Measurements from ENCODE around the gene GRIK1. TPM values are rescaled to one million over a fixed set of nuclear protein-coding genes. Genes with fewer than 3 reads are reported as not detected.

GRIK1 gene
- total RNA-seq, 1 donor from 2014 or later = not detected

GRCh38 chr21:29801122-29801521 is 138.7 kb downstream of the GRIK1 start:
- H3K36me3 ChIP-seq = no peaks in the 10 kb centered on the region
- H3K4me1 ChIP-seq = no peaks in the 10 kb centered on the region
- H3K9me3 ChIP-seq = no peaks in the 10 kb centered on the region
- no peak for ATAC-seq
- no peaks in the 10 kb centered on the region for H3K27me3 ChIP-seq
- no peak overlapping the region for H3K27ac ChIP-seq
- no peak overlapping the region for H3K4me3 ChIP-seq
- intact Hi-C loops (cut with DNase I) = no loop called here
- TF ChIP-seq, protein P1, sequence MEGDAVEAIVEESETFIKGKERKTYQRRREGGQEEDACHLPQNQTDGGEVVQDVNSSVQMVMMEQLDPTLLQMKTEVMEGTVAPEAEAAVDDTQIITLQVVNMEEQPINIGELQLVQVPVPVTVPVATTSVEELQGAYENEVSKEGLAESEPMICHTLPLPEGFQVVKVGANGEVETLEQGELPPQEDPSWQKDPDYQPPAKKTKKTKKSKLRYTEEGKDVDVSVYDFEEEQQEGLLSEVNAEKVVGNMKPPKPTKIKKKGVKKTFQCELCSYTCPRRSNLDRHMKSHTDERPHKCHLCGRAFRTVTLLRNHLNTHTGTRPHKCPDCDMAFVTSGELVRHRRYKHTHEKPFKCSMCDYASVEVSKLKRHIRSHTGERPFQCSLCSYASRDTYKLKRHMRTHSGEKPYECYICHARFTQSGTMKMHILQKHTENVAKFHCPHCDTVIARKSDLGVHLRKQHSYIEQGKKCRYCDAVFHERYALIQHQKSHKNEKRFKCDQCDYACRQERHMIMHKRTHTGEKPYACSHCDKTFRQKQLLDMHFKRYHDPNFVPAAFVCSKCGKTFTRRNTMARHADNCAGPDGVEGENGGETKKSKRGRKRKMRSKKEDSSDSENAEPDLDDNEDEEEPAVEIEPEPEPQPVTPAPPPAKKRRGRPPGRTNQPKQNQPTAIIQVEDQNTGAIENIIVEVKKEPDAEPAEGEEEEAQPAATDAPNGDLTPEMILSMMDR (IDR thresholded peaks at IDR 0.05) = no peak
- no peak for DNase-seq

- intact Hi-C loops (cut with DNase I) = no loop called here
- Histone ChIP-seq H3K4me3 (no peak overlapping the region), H3K36me3 (no peaks in the 10 kb centered on the region), H3K4me1 (no peaks in the 10 kb centered on the region), H3K27ac (no peak overlapping the region), H3K27me3 (no peaks in the 10 kb centered on the region), H3K9me3 (no peaks in the 10 kb centered on the region)
- DNase-seq (no peak), ATAC-seq (no peak)
- TF ChIP-seq, protein P1 (IDR thresholded peaks at IDR 0.05) = no peak
Observed at GRCh38 chr21:29800056-29800455, 139.7 kb downstream of the GRIK1 start.

DNA sequence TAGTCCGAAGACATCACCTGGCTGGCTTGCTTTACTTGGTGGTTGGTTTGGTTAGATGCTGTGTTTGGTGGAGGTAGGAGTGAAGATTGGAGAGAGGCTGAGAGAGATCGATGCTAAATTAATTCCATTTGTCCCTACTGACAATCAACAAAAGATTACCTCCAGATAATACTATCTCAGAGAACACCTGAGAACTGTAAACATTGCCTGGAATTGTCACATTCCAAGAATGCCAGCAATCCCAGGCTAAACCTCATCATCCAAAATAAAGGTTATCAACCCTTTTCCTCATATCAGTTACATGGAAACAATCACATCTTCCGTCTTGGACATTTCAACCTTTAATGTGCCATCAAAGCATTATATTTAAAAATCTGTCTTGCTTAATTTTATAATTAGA is 141.0 kb downstream of the GRIK1 start:
- H3K27ac ChIP-seq = no peak overlapping the region
- ATAC-seq = no peak
- no peaks in the 10 kb centered on the region for H3K4me1 ChIP-seq
- no peaks in the 10 kb centered on the region for H3K36me3 ChIP-seq
- intact Hi-C loops (cut with DNase I) = no loop called here
- TF ChIP-seq, protein P1 (IDR thresholded peaks at IDR 0.05) = no peak
- no peaks in the 10 kb centered on the region for H3K9me3 ChIP-seq
- no peaks in the 10 kb centered on the region for H3K27me3 ChIP-seq
- H3K4me3 ChIP-seq = no peak overlapping the region
- DNase-seq = no peak

- no peak for DNase-seq
- intact Hi-C loops (cut with DNase I) = no loop called here
- Histone ChIP-seq H3K4me1 (no peaks in the 10 kb centered on the region), H3K4me3 (no peak overlapping the region), H3K36me3 (no peaks in the 10 kb centered on the region), H3K27me3 (no peaks in the 10 kb centered on the region), H3K9me3 (no peaks in the 10 kb centered on the region), H3K27ac (no peak overlapping the region)
- TF ChIP-seq, protein P1 (IDR thresholded peaks at IDR 0.05) = no peak
- no peak for ATAC-seq
Observed at GRCh38 chr21:29797155-29797554, 142.6 kb downstream of the GRIK1 start.

DNA sequence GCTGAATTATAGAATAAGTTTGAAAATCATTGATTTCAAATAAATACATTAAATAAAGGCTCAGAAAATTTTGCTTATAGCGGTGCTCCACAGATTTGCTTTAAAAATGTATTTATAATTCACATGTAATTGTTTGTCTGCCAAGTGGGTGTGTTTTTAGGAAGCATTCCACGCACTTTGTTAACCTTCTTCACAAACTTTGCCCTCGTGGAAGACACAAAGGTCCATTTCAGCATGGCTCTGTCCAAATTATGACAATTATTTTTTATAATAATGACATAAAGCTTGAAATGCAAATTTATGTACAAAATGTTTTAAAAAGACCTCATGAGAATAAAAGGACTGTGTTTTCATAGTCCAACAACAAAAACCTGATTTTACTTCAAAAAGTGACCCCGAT is 146.1 kb downstream of the GRIK1 start:
- TF ChIP-seq, protein P1 (IDR thresholded peaks at IDR 0.05) = no peak
- intact Hi-C loops (cut with DNase I) = no loop called here
- ATAC-seq (no peak), DNase-seq (no peak)
- H3K27me3 ChIP-seq = no peaks in the 10 kb centered on the region
- H3K9me3 ChIP-seq = no peaks in the 10 kb centered on the region
- H3K4me3 ChIP-seq = no peak overlapping the region
- no peak overlapping the region for H3K27ac ChIP-seq
- H3K4me1 ChIP-seq = no peaks in the 10 kb centered on the region
- no peaks in the 10 kb centered on the region for H3K36me3 ChIP-seq

DNA sequence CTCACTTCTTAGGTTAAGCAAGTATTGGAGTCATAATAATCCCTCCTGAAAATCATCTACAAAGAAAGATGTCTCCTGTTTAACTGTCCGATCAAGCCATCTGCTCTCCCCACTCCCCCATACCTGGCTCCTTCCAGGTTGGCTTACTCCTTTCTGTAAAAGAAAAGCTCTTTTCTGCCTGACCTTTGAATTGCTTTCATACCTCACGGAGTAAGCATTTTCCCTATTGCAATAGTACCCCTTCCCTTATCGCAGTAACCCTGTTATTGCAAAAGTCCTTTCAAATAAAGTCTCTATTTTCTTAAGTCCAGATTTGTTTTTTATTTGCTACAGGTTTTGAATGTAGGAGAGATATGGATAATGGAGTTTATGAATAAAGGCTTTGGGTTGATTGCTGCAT is 150.4 kb downstream of the GRIK1 start:
- TF ChIP-seq, protein P1 (IDR thresholded peaks at IDR 0.05) = no peak
- no peaks in the 10 kb centered on the region for H3K9me3 ChIP-seq
- H3K27me3 ChIP-seq = no peaks in the 10 kb centered on the region
- H3K27ac ChIP-seq = no peak overlapping the region
- intact Hi-C loops (cut with DNase I) = no loop called here
- DNase-seq (no peak), ATAC-seq (no peak)
- no peaks in the 10 kb centered on the region for H3K36me3 ChIP-seq
- no peak overlapping the region for H3K4me3 ChIP-seq
- no peaks in the 10 kb centered on the region for H3K4me1 ChIP-seq

Measured in upper lobe of right lung (tissue), 1 donor.